HEK293 (cell line): ENCODE measurements around the gene CLSTN1.
A peak's percentile ranks its signal among the peaks of the same experiment; 100 is the strongest.

Source experiments
- CTCF ChIA-PET: fragments of 350-600 bp; formaldehyde crosslinking; extraction: SDS; loops from one replicate; lab custom pipeline; 2021; ENCODE audit warnings: antibody characterized with exemption; lab: Yijun Ruan, JAX
- POLR2A ChIA-PET: fragments of 300-600 bp; formaldehyde crosslinking; extraction: SDS; loops from one replicate; lab custom pipeline; 2020; ENCODE audit warnings: antibody characterized with exemption, inconsistent platforms; lab: Yijun Ruan, JAX
- H3K27ac ChIP-seq: fragments of 200-500 bp; sonication (Bioruptor generic); 2 replicates; pipeline ENCODE4 v1.5.1; 2014; ENCODE audit warnings: low read depth, low read length, control low read depth, inconsistent platforms; ENCODE audit errors: extremely low read depth
- H3K36me3 ChIP-seq, 2 experiments: fragments of 200-500 bp in 1 of 2; sonication (Bioruptor generic) in 1 of 2; 1 replicate in 1 of 2; 2 replicates in 1 of 2; pipeline ENCODE4 v1.5.1; 2014 to 2017; ENCODE audit warnings: inconsistent platforms in 2 of 2, low read length in 2 of 2; ENCODE audit not compliant: control insufficient read depth in 2 of 2, insufficient read depth in 1 of 2
- H3K4me1 ChIP-seq: fragments of 200-500 bp; sonication (Bioruptor generic); 2 replicates; pipeline ENCODE4 v1.5.1; 2014; ENCODE audit warnings: mild to moderate bottlenecking, low read length, inconsistent platforms; ENCODE audit not compliant: control insufficient read depth, insufficient read depth
- H3K4me3 ChIP-seq: 2 replicates; pipeline ENCODE4 v1.5.1; 2011; ENCODE audit warnings: low read depth, mild to moderate bottlenecking, control low read depth, low read length, moderate library complexity
- H3K9me3 ChIP-seq: fragments of 200-500 bp; sonication (Bioruptor generic); 2 replicates; pipeline ENCODE4 v1.5.1; 2014; ENCODE audit warnings: low read depth, low read length, inconsistent platforms; ENCODE audit not compliant: control insufficient read depth, insufficient read depth
- KLF8 ChIP-seq: fragments of 450-650 bp; formaldehyde crosslinking; IDR thresholded peaks from 2 replicates; pipeline ENCODE4 v1.5.1; 2016; ENCODE audit warnings: missing biosample characterization, missing genetic modification characterization
- KLF9 ChIP-seq: fragments of 450-650 bp; formaldehyde crosslinking; IDR thresholded peaks from 2 replicates; pipeline ENCODE4 v1.5.1; 2016; ENCODE audit warnings: missing biosample characterization, missing genetic modification characterization, low read depth
- OSR2 ChIP-seq: fragments of 450-650 bp; formaldehyde crosslinking; IDR thresholded peaks from 2 replicates; pipeline ENCODE4 v1.5.1; 2016; ENCODE audit warnings: missing biosample characterization, missing genetic modification characterization
- REPIN1 ChIP-seq: fragments of 450-650 bp; formaldehyde crosslinking; IDR thresholded peaks from 2 replicates; pipeline ENCODE4 v1.5.1; 2017; ENCODE audit warnings: missing biosample characterization, missing genetic modification characterization, low read depth
- SP7 ChIP-seq: fragments of 450-650 bp; formaldehyde crosslinking; IDR thresholded peaks from 2 replicates; pipeline ENCODE4 v1.5.1; 2016; ENCODE audit warnings: missing biosample characterization, missing genetic modification characterization
- TRIM28 ChIP-seq: IDR thresholded peaks from 2 replicates; pipeline ENCODE4 v1.6.1; 2011; ENCODE audit warnings: low read length, control low read depth, borderline replicate concordance
- ZBTB48 ChIP-seq: fragments of 450-650 bp; formaldehyde crosslinking; IDR thresholded peaks from 2 replicates; pipeline ENCODE4 v1.5.1; 2016; ENCODE audit warnings: missing biosample characterization, missing genetic modification characterization
- ZBTB49 ChIP-seq: fragments of 450-650 bp; formaldehyde crosslinking; IDR thresholded peaks from 2 replicates; pipeline ENCODE4 v1.5.1; 2016; ENCODE audit warnings: missing biosample characterization, missing genetic modification characterization, low read depth
- ZNF121 ChIP-seq: fragments of 450-650 bp; formaldehyde crosslinking; IDR thresholded peaks from 2 replicates; pipeline ENCODE4 v1.5.1; 2016; ENCODE audit warnings: missing biosample characterization, missing genetic modification characterization
- ZNF157 ChIP-seq: fragments of 450-650 bp; formaldehyde crosslinking; IDR thresholded peaks from 2 replicates; pipeline ENCODE4 v1.5.1; 2016; ENCODE audit warnings: missing biosample characterization, missing genetic modification characterization
- ZNF169 ChIP-seq: fragments of 450-650 bp; formaldehyde crosslinking; IDR thresholded peaks from 2 replicates; pipeline ENCODE4 v1.5.1; 2016; ENCODE audit warnings: missing biosample characterization, missing genetic modification characterization
- ZNF292 ChIP-seq: fragments of 450-650 bp; formaldehyde crosslinking; IDR thresholded peaks from 2 replicates; pipeline ENCODE4 v1.5.1; 2016; ENCODE audit warnings: low read depth, missing biosample characterization, missing genetic modification characterization, borderline replicate concordance
- ZNF302 ChIP-seq: fragments of 450-650 bp; formaldehyde crosslinking; IDR thresholded peaks from 2 replicates; pipeline ENCODE4 v1.5.1; 2016; ENCODE audit warnings: missing biosample characterization, missing genetic modification characterization, low read depth
- ZNF341 ChIP-seq: fragments of 450-650 bp; formaldehyde crosslinking; IDR thresholded peaks from 2 replicates; pipeline ENCODE4; 2016; ENCODE audit warnings: low read depth, missing biosample characterization, missing genetic modification characterization
- ZNF350 ChIP-seq: fragments of 450-650 bp; formaldehyde crosslinking; IDR thresholded peaks from 2 replicates; pipeline ENCODE4 v1.5.0; 2017; ENCODE audit warnings: missing biosample characterization, mild to moderate bottlenecking, missing genetic modification characterization
- ZNF391 ChIP-seq: fragments of 450-650 bp; formaldehyde crosslinking; IDR thresholded peaks from 2 replicates; pipeline ENCODE4 v1.5.1; 2016; ENCODE audit warnings: low read depth, missing biosample characterization, missing genetic modification characterization, borderline replicate concordance
- ZNF394 ChIP-seq: fragments of 450-650 bp; formaldehyde crosslinking; IDR thresholded peaks from 2 replicates; pipeline ENCODE4 v1.5.1; 2016; ENCODE audit warnings: missing biosample characterization, missing genetic modification characterization, mild to moderate bottlenecking, moderate library complexity, borderline replicate concordance
- ZNF529 ChIP-seq: fragments of 450-650 bp; formaldehyde crosslinking; IDR thresholded peaks from 2 replicates; pipeline ENCODE4 v1.5.1; 2017; ENCODE audit warnings: missing genetic modification characterization, missing biosample characterization; ENCODE audit not compliant: insufficient replicate concordance
- ZNF548 ChIP-seq: fragments of 450-650 bp; formaldehyde crosslinking; IDR thresholded peaks from 2 replicates; pipeline ENCODE4 v1.5.1; 2016; ENCODE audit warnings: missing biosample characterization, missing genetic modification characterization
- ZNF555 ChIP-seq: fragments of 450-650 bp; formaldehyde crosslinking; conservative IDR thresholded peaks from 2 replicates; pipeline ENCODE4 v1.5.1; 2017; ENCODE audit warnings: missing biosample characterization, mild to moderate bottlenecking, missing genetic modification characterization, inconsistent platforms
- ZNF560 ChIP-seq: fragments of 450-650 bp; formaldehyde crosslinking; IDR thresholded peaks from 2 replicates; pipeline ENCODE4 v1.5.1; 2017; ENCODE audit warnings: missing biosample characterization, missing genetic modification characterization, borderline replicate concordance
- ZNF623 ChIP-seq: fragments of 450-650 bp; formaldehyde crosslinking; IDR thresholded peaks from 2 replicates; pipeline ENCODE4 v1.5.1; 2016; ENCODE audit warnings: missing biosample characterization, missing genetic modification characterization
- ZNF624 ChIP-seq: fragments of 450-650 bp; formaldehyde crosslinking; IDR thresholded peaks from 2 replicates; pipeline ENCODE4 v1.5.1; 2017; ENCODE audit warnings: missing biosample characterization, missing genetic modification characterization
- ZNF664 ChIP-seq: fragments of 450-650 bp; formaldehyde crosslinking; IDR thresholded peaks from 2 replicates; pipeline ENCODE4 v1.5.1; 2016; ENCODE audit warnings: missing biosample characterization, missing genetic modification characterization
- ZNF776 ChIP-seq: fragments of 450-650 bp; formaldehyde crosslinking; IDR thresholded peaks from 2 replicates; pipeline ENCODE4 v1.5.0; 2017; ENCODE audit warnings: missing biosample characterization, missing genetic modification characterization, borderline replicate concordance
- ZNF830 ChIP-seq: fragments of 450-650 bp; IDR thresholded peaks from 2 replicates; pipeline ENCODE4 v1.5.0; 2018; ENCODE audit warnings: missing biosample characterization, missing genetic modification characterization, low read depth, mild to moderate bottlenecking, moderate library complexity
- ZSCAN30 ChIP-seq: fragments of 450-650 bp; IDR thresholded peaks from 2 replicates; pipeline ENCODE4 v1.5.1; 2018; ENCODE audit warnings: missing biosample characterization, mild to moderate bottlenecking, missing genetic modification characterization, moderate library complexity
- TF ChIP-seq, protein P1 (sequence below): fragments of 450-650 bp; formaldehyde crosslinking; IDR thresholded peaks from 2 replicates; pipeline ENCODE4 v1.5.1; 2016; ENCODE audit warnings: missing biosample characterization, missing genetic modification characterization

Gene CLSTN1

DNA sequence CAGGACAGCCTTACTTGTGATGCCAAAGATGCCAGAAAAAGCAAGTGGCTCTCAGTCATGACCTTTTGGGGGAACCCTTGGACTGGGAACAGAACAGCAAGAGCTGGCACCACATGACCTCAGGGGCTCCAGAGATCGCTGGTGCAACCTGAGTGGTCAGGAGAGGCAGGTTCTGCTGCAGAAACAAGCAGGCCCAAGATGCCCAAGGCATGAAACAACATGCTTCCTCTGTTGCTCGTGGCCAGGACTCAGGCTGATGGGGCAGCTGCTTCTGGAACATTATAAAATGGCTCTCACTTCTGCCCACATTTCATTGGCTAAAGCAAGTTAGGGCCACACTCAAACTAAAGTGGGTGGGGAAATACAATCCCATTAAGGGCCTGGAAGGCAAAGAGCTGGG, 17.7 kb upstream of the CLSTN1 start:
- H3K27ac ChIP-seq, result no peak overlapping the region
- no peak for TF ChIP-seq ZBTB48 (tag by site-specific recombination)
- no peak for TF ChIP-seq OSR2 (tag by site-specific recombination)
- no peak for TF ChIP-seq ZNF341
- peak; percentile 54; the same call in 1 of the 2 replicates for TF ChIP-seq TRIM28
- no peak for TF ChIP-seq ZNF624 (tag by site-specific recombination)
- TF ChIP-seq, all 188 proteins: peak for 1
- Histone ChIP-seq H3K9me3 (no peaks in the 10 kb centered on the region), H3K4me3 (no peak overlapping the region), H3K36me3 (no peaks in the 10 kb centered on the region), H3K4me1 (no peaks in the 10 kb centered on the region)
- ChIA-PET CTCF (interaction anchor here (0.7 to 2.0 kb wide), 3 partner anchors 8 to 75 kb away, joined by 3 to 6 read pairs (median 4); no protein-coding TSS in a partner anchor), POLR2A (no interaction called here)

GRCh38 chr1:9840176-9840575, 16.4 kb upstream of the CLSTN1 start:
- ChIA-PET CTCF (interaction anchor here (0.7 to 2.0 kb wide), 2 partner anchors 56 to 250 kb away, joined by 3 to 6 read pairs; no protein-coding TSS in a partner anchor), POLR2A (no interaction called here)
- Histone ChIP-seq H3K36me3 (no peaks in the 10 kb centered on the region), H3K4me1 (no peaks in the 10 kb centered on the region), H3K9me3 (no peaks in the 10 kb centered on the region), H3K4me3 (no peak overlapping the region), H3K27ac (no peak overlapping the region)
- TF ChIP-seq ZNF555 (tag by site-specific recombination) (no peak), ZBTB48 (tag by site-specific recombination) (0 out of 2 replicates have a peak, but pooled peaks have one; percentile 15), ZNF548 (tag by site-specific recombination) (no peak)

GRCh38 chr1:9838946-9839345, 15.2 kb upstream of the CLSTN1 start:
- Histone ChIP-seq H3K9me3 (no peaks in the 10 kb centered on the region), H3K4me1 (no peaks in the 10 kb centered on the region), H3K27ac (no peak overlapping the region), H3K36me3 (no peaks in the 10 kb centered on the region)
- POLR2A ChIA-PET, result no interaction called here
- TF ChIP-seq ZNF776 (no peak), ZNF394 (no peak), ZNF623 (tag by site-specific recombination) (no peak), ZNF121 (tag by site-specific recombination) (no peak), ZSCAN30 (no peak), KLF8 (no peak), REPIN1 (no peak), KLF9 (tag by site-specific recombination) (no peak)
- TF ChIP-seq, all 188 proteins: peak for 0
- CTCF ChIA-PET, result interaction anchor here (0.6 to 1.0 kb wide), 2 partner anchors 54 to 71 kb away, joined by 3 to 4 read pairs; no protein-coding TSS in a partner anchor
- H3K4me3 ChIP-seq, result no peak overlapping the region

- CTCF ChIA-PET, result interaction anchor here (0.5 kb wide), 1 partner anchor 79 kb away, joined by 4 read pairs; no protein-coding TSS in a partner anchor
- H3K4me3 ChIP-seq, result no peak overlapping the region
- H3K4me1 ChIP-seq, result no peaks in the 10 kb centered on the region
- no peaks in the 10 kb centered on the region for H3K9me3 ChIP-seq
- no peaks in the 10 kb centered on the region for H3K36me3 ChIP-seq
- POLR2A ChIA-PET, result no interaction called here
- no peak overlapping the region for H3K27ac ChIP-seq
- TF ChIP-seq ZNF350 (tag by site-specific recombination) (no peak), ZNF560 (tag by site-specific recombination) (no peak), ZNF664 (tag by site-specific recombination) (no peak), SP7 (no peak), ZNF548 (tag by site-specific recombination) (no peak), ZNF529 (no peak), ZNF391 (tag by site-specific recombination) (no peak), ZNF830 (tag by site-specific recombination) (no peak), ZNF302 (tag by site-specific recombination) (no peak), ZNF157 (tag by site-specific recombination) (no peak), OSR2 (tag by site-specific recombination) (no peak), ZBTB49 (tag by site-specific recombination) (no peak), ZNF169 (tag by site-specific recombination) (no peak), ZNF292 (tag by site-specific recombination) (no peak)
- TF ChIP-seq, protein P1, sequence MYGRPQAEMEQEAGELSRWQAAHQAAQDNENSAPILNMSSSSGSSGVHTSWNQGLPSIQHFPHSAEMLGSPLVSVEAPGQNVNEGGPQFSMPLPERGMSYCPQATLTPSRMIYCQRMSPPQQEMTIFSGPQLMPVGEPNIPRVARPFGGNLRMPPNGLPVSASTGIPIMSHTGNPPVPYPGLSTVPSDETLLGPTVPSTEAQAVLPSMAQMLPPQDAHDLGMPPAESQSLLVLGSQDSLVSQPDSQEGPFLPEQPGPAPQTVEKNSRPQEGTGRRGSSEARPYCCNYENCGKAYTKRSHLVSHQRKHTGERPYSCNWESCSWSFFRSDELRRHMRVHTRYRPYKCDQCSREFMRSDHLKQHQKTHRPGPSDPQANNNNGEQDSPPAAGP, result no peak
Observed at GRCh38 chr1:9836632-9836960, 12.8 kb upstream of the CLSTN1 start.
